Nephron (organoid): ENCODE results near the gene CABP5.
"Not testable (repeated sequence)": the region's sequence is repeated elsewhere in the genome, so short reads cannot be mapped to it uniquely, and the experiment has no call there.

Experiments
- H3K27ac Mint-ChIP-seq, 3 experiments: 2 replicates each; pipeline ENCODE4 v1.8.0; 2020; ENCODE audit warnings: mixed read lengths in 3 of 3, mild to moderate bottlenecking in 2 of 3, moderate library complexity in 1 of 3
- H3K27me3 Mint-ChIP-seq: 2 replicates; pipeline ENCODE4 v1.8.0; 2021; ENCODE audit warnings: low read depth, mild to moderate bottlenecking, moderate library complexity, mixed read lengths
- H3K36me3 Mint-ChIP-seq: 2 replicates; pipeline ENCODE4 v1.8.0; 2020; ENCODE audit warnings: low read depth, mixed read lengths
- H3K4me1 Mint-ChIP-seq: 2 replicates; pipeline ENCODE4 v1.8.0; 2020; ENCODE audit warnings: mixed read lengths
- H3K4me3 Mint-ChIP-seq, 3 experiments: 2 replicates each; pipeline ENCODE4 v1.8.0; 2020; ENCODE audit warnings: mild to moderate bottlenecking in 3 of 3, mixed read lengths in 3 of 3, moderate library complexity in 2 of 3
- H3K9me3 Mint-ChIP-seq: 2 replicates; pipeline ENCODE4 v1.8.0; 2020; ENCODE audit warnings: mixed read lengths
- CTCF ChIP-seq, 3 experiments: fragments of 200-600 bp; sonication (generic); IDR thresholded peaks; one replicate each; pipeline ENCODE4 v1.5.0; 2021; ENCODE audit warnings: antibody characterized with exemption in 3 of 3; ENCODE audit not compliant: unreplicated experiment in 3 of 3

Gene CABP5

GRCh38 chr19:48081106-48081505 is 37.2 kb upstream of the CABP5 start:
- H3K9me3 Mint-ChIP-seq = peaks cover 8% of the 10 kb centered on the region
- no peaks in the 10 kb centered on the region for H3K36me3 Mint-ChIP-seq
- TF ChIP-seq CTCF (IDR thresholded peaks at IDR 0.05; ENCODE audit: unreplicated experiment in 3 of 3) = no peak
- H3K27ac Mint-ChIP-seq = no peak overlapping the region
- H3K4me1 Mint-ChIP-seq = no peaks in the 10 kb centered on the region
- no peaks in the 10 kb centered on the region for H3K27me3 Mint-ChIP-seq
- H3K4me3 Mint-ChIP-seq = no peak overlapping the region

DNA sequence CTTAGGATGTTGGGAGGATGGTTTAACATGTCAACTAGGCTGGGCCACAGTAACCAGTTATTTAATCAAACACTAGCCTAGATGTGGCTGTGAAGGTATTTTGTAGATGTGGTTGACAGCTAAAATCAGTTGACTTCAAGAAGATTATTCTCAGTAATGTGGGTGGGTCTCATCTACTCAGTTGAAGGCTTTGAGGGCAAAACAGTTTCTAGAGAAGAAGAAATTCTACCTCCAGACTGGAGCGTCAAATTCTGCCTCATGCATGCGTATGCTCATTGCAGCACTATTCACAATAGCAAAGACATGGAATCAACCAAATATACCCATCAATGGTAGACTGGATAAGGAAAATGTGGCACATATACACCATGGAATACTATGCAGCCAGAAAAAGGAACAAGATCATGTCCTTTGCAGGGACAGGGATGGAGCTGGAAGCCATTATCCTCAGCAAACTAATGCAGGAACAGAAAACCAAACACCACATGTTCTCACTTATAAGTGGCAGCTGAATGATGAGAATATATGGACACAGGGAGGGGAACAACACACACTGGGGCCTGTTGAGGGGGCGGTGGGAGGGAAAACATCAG is 26.4 kb upstream of the CABP5 start:
- H3K27me3 Mint-ChIP-seq, H3K36me3 Mint-ChIP-seq, H3K4me1 Mint-ChIP-seq, H3K9me3 Mint-ChIP-seq, H3K4me3 Mint-ChIP-seq, H3K27ac Mint-ChIP-seq: not testable (repeated sequence)

DNA sequence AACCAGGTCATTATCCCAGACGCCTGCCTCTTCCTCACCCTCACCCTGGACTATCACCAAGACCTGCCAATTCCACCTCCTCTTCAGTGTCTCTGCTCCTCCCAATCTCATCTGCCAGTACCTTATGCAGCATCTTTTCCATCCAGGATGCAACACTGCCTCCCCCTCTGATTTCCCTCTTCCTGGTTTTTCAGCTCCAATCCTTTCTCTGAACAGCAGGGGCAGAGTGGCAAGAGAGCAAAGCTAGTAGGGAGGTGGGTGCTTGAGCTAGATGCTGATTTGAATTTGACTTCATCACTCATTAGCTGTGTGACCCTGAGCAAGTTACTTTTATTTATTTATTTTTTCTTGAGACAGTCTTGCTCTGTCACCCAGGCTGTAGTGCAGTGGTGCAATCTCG is 25.6 kb upstream of the CABP5 start:
- Mint-ChIP-seq H3K9me3 (peaks cover 3% of the 10 kb centered on the region), H3K27me3 (peaks cover 10% of the 10 kb centered on the region), H3K27ac (no peak overlapping the region), H3K36me3 (no peaks in the 10 kb centered on the region), H3K4me1 (no peaks in the 10 kb centered on the region), H3K4me3 (no peak overlapping the region)
- TF ChIP-seq CTCF (IDR thresholded peaks at IDR 0.05; ENCODE audit: unreplicated experiment in 3 of 3) = no peak

DNA sequence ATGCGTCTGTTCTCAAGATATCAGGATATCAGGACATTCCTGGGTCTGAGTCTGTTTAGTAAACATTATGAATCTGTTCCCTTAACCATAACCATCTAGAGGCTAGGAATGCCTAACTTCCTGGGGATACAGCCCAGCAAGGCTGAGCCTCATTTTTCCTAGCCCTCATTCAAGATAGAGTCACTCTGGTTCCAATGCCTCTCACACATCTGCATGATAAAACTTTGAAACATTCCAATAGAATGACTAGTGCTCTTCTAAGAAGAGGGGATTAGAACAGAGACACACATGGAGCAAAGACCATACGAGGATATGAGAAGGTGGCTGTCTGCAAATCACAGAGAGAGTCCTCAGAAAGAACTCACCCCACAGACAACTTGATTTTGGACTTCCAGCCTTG is 20.6 kb upstream of the CABP5 start:
- Mint-ChIP-seq H3K27me3 (peaks cover 33% of the 10 kb centered on the region), H3K4me1 (no peaks in the 10 kb centered on the region), H3K9me3 (peaks cover 3% of the 10 kb centered on the region), H3K36me3 (no peaks in the 10 kb centered on the region), H3K4me3 (no peak overlapping the region), H3K27ac (no peak overlapping the region)
- TF ChIP-seq CTCF (IDR thresholded peaks at IDR 0.05; ENCODE audit: unreplicated experiment in 3 of 3) = no peak

- Mint-ChIP-seq H3K27me3 (peaks cover 33% of the 10 kb centered on the region), H3K36me3 (no peaks in the 10 kb centered on the region), H3K4me3 (no peak overlapping the region), H3K27ac (no peak overlapping the region), H3K9me3 (peaks cover 3% of the 10 kb centered on the region), H3K4me1 (no peaks in the 10 kb centered on the region)
- TF ChIP-seq CTCF (IDR thresholded peaks at IDR 0.05; ENCODE audit: unreplicated experiment in 3 of 3) = no peak
Observed at GRCh38 chr19:48061401-48062344, 17.8 kb upstream of the CABP5 start.

- no peak for TF ChIP-seq CTCF (IDR thresholded peaks at IDR 0.05; ENCODE audit: unreplicated experiment in 3 of 3)
- no peak overlapping the region for H3K27ac Mint-ChIP-seq
- peaks cover 28% of the 10 kb centered on the region for H3K27me3 Mint-ChIP-seq
- no peaks in the 10 kb centered on the region for H3K36me3 Mint-ChIP-seq
- peaks cover 3% of the 10 kb centered on the region for H3K9me3 Mint-ChIP-seq
- no peaks in the 10 kb centered on the region for H3K4me1 Mint-ChIP-seq
- no peak overlapping the region for H3K4me3 Mint-ChIP-seq
Observed at GRCh38 chr19:48060381-48060780, 16.5 kb upstream of the CABP5 start.
